SK-N-SH treated with all-trans-retinoic acid at 6 μM for 48 hours (cell line): ENCODE measurements around the gene KIAA1586.

Experiments
- GLIS3 ChIP-seq: fragments of 250-450 bp; sonication (Bioruptor Pico); IDR thresholded peaks from 2 replicates; pipeline ENCODE4 v1.5.0; 2020; ENCODE audit warnings: mild to moderate bottlenecking, moderate library complexity
- OSR1 ChIP-seq: fragments of 250-450 bp; sonication (Bioruptor Pico); IDR thresholded peaks from 2 replicates; pipeline ENCODE4 v1.8.0; 2022; ENCODE audit warnings: moderate library complexity, mild to moderate bottlenecking, inconsistent platforms
- TOX ChIP-seq: fragments of 250-450 bp; sonication (Bioruptor Pico); IDR thresholded peaks from 2 replicates; pipeline ENCODE4 v1.8.0; 2021; ENCODE audit warnings: mild to moderate bottlenecking, moderate library complexity, borderline replicate concordance
- ZFP3 ChIP-seq: fragments of 250-450 bp; sonication (Bioruptor Pico); IDR thresholded peaks from 2 replicates; pipeline ENCODE4 v1.5.0; 2020; ENCODE audit warnings: mild to moderate bottlenecking, moderate library complexity
- ZFP30 ChIP-seq: fragments of 450-650 bp; formaldehyde crosslinking; IDR thresholded peaks from 2 replicates; pipeline ENCODE4 v1.5.0; 2022; ENCODE audit warnings: mild to moderate bottlenecking, moderate library complexity
- ZNF8 ChIP-seq: fragments of 450-650 bp; formaldehyde crosslinking; IDR thresholded peaks from 2 replicates; pipeline ENCODE4 v1.5.0; 2020; ENCODE audit warnings: mild to moderate bottlenecking, moderate library complexity
- TF ChIP-seq, protein P1 (sequence below): fragments of 250-450 bp; sonication (Bioruptor Pico); IDR thresholded peaks from 2 replicates; pipeline ENCODE4 v1.5.1; 2020; ENCODE audit warnings: low read depth, mild to moderate bottlenecking, moderate library complexity

DNA sequence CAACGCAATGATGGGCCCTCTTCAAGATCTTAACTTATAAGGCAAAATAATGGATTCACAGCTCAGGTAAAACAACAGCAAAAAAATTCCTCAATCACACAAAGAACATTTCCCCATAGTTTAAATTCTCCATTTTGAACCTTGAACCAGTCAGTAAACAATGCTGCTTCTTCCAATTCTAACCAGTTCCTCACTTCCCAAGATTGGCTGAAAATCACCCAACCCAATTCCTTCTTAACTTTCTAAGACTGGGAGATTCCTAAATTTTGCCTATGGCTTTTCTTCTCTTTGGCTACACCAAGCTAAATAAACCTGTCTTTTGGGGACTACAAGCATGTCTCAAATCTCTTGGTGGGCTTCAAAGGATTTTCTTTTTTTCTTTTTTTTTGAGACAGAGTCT lies 40.4 kb downstream of the KIAA1586 start:
- TF ChIP-seq ZNF8 (no peak), ZFP30 (CRISPR knock-in tag) (no peak), GLIS3 (CRISPR knock-in tag) (no peak), ZFP3 (CRISPR knock-in tag) (no peak), OSR1 (CRISPR knock-in tag) (no peak), TOX (CRISPR knock-in tag) (no peak)
- TF ChIP-seq, protein P1, sequence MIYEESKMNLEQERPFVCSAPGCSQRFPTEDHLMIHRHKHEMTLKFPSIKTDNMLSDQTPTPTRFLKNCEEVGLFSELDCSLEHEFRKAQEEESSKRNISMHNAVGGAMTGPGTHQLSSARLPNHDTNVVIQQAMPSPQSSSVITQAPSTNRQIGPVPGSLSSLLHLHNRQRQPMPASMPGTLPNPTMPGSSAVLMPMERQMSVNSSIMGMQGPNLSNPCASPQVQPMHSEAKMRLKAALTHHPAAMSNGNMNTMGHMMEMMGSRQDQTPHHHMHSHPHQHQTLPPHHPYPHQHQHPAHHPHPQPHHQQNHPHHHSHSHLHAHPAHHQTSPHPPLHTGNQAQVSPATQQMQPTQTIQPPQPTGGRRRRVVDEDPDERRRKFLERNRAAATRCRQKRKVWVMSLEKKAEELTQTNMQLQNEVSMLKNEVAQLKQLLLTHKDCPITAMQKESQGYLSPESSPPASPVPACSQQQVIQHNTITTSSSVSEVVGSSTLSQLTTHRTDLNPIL (CRISPR knock-in tag): no peak
